SK-N-SH (cell line): ENCODE results near the gene WFIKKN1. TPM values are rescaled to one million over a fixed set of nuclear protein-coding genes. Genes with fewer than 3 reads are reported as not detected.

Experiments used
- CTCF ChIA-PET: fragments of 300-600, 350-600 bp; formaldehyde crosslinking; extraction: SDS; loops from one replicate; lab custom pipeline; 2021; lab: Yijun Ruan, JAX
- POLR2A ChIA-PET: fragments of 350-600 bp; sonication (Branson Sonifier 250); formaldehyde crosslinking; extraction: SDS; loops from one replicate; lab custom pipeline; 2020; ENCODE audit warnings: antibody characterized with exemption, inconsistent platforms; lab: Yijun Ruan, JAX
- DNase-seq: peaks from one replicate; pipeline ENCODE4 v3.0.0; 2012
- H2AFZ ChIP-seq: fragments of 200-600 bp; sonication (generic); 2 replicates; pipeline ENCODE4 v1.8.1; 2016; ENCODE audit warnings: antibody characterized with exemption, mild to moderate bottlenecking, low read depth
- H3F3A ChIP-seq: fragments of 200-600 bp; sonication (generic); replicated peaks from 2 replicates; pipeline ENCODE3; 2016; ENCODE audit warnings: antibody characterized with exemption, mild to moderate bottlenecking; ENCODE audit not compliant: insufficient read depth
- H3K27ac ChIP-seq, 2 experiments: fragments of 200-500 bp in 1 of 2; fragments of 200-600 bp in 1 of 2; sonication (Bioruptor generic) in 1 of 2; sonication (generic), shearing (Covaris generic) in 1 of 2; 2 replicates each; pipeline versions ENCODE4 v1.5.1 to v1.6.1; 2014 to 2016; ENCODE audit warnings: low read depth in 2 of 2, inconsistent platforms in 1 of 2, low read length in 1 of 2, mild to moderate bottlenecking in 1 of 2, mixed read lengths in 1 of 2
- H3K27me3 ChIP-seq: fragments of 200-600 bp; sonication (generic), shearing (Covaris generic); 2 replicates; pipeline ENCODE4 v1.6.1; 2016; ENCODE audit warnings: mixed run types; ENCODE audit not compliant: insufficient read depth
- H3K36me3 ChIP-seq, 2 experiments: fragments of 200-500 bp in 1 of 2; fragments of 200-600 bp in 1 of 2; sonication (Bioruptor generic) in 1 of 2; sonication (generic) in 1 of 2; replicated peaks in 1 of 2; 2 replicates each; pipeline versions ENCODE3 to v1.5.1; 2014 to 2016; ENCODE audit warnings: low read length in 1 of 2, mild to moderate bottlenecking in 1 of 2; ENCODE audit not compliant: insufficient read depth in 2 of 2, control insufficient read depth in 1 of 2
- H3K4me1 ChIP-seq, 2 experiments: fragments of 200-500 bp in 1 of 2; fragments of 200-600 bp in 1 of 2; sonication (Bioruptor generic) in 1 of 2; sonication (generic), shearing (Covaris generic) in 1 of 2; 2 replicates each; pipeline versions ENCODE4 v1.5.1 to v1.6.1; 2014 to 2016; ENCODE audit warnings: low read depth in 1 of 2, low read length in 1 of 2, mixed run types in 1 of 2; ENCODE audit not compliant: insufficient read depth in 2 of 2, control insufficient read depth in 1 of 2
- H3K4me2 ChIP-seq: fragments of 200-600 bp; sonication (generic), shearing (Covaris generic); 2 replicates; pipeline ENCODE4 v1.6.1; 2017; ENCODE audit warnings: mixed run types
- H3K4me3 ChIP-seq, 2 experiments: fragments of 200-500 bp in 1 of 2; fragments of 200-600 bp in 1 of 2; sonication (Bioruptor generic) in 1 of 2; sonication (generic), shearing (Covaris generic) in 1 of 2; 2 replicates each; pipeline versions ENCODE4 v1.5.1 to v1.8.1; 2014 to 2016; ENCODE audit warnings: low read depth in 2 of 2, inconsistent platforms in 1 of 2, low read length in 1 of 2, mild to moderate bottlenecking in 1 of 2, mixed read lengths in 1 of 2, moderate library complexity in 1 of 2
- H3K79me2 ChIP-seq: fragments of 200-600 bp; sonication (generic); 2 replicates; pipeline ENCODE4 v1.8.1; 2017; ENCODE audit warnings: mild to moderate bottlenecking; ENCODE audit not compliant: insufficient read depth
- H3K9ac ChIP-seq: fragments of 200-600 bp; sonication (generic); 2 replicates; pipeline ENCODE4 v1.6.1; 2017; ENCODE audit warnings: mixed run types
- H3K9me2 ChIP-seq: fragments of 200-600 bp; sonication (generic); 2 replicates; pipeline ENCODE4 v1.6.1; 2017; ENCODE audit warnings: mixed run types
- H3K9me3 ChIP-seq: fragments of 200-600 bp; sonication (generic); 2 replicates; pipeline ENCODE4 v1.6.1; 2017; ENCODE audit warnings: mixed run types, mild to moderate bottlenecking, moderate library complexity
- H4K20me1 ChIP-seq: fragments of 200-600 bp; sonication (generic); 2 replicates; pipeline ENCODE4 v1.6.1; 2017; ENCODE audit warnings: mild to moderate bottlenecking, mixed run types; ENCODE audit not compliant: insufficient read depth
- CHD2 ChIP-seq: fragments of 150-350 bp; IDR thresholded peaks from 2 replicates; pipeline ENCODE4 v1.6.1; 2018; ENCODE audit warnings: low read length; ENCODE audit not compliant: partially characterized antibody
- ELF1 ChIP-seq: IDR thresholded peaks from 2 replicates; pipeline ENCODE4 v1.4.0; 2012
- MEF2A ChIP-seq: IDR thresholded peaks from 2 replicates; pipeline ENCODE4 v1.4.0; 2012; ENCODE audit warnings: low read depth, borderline replicate concordance
- MXI1 ChIP-seq: IDR thresholded peaks from 2 replicates; pipeline ENCODE4 v1.6.1; 2012; ENCODE audit warnings: mild to moderate bottlenecking, low read depth, low read length, improper control_type of control experiment
- NRF1 ChIP-seq: IDR thresholded peaks from 2 replicates; pipeline ENCODE4 v1.6.1; 2012; ENCODE audit warnings: low read depth, mild to moderate bottlenecking, low read length
- RAD21 ChIP-seq: IDR thresholded peaks from 2 replicates; pipeline ENCODE4 v1.6.1; 2012; ENCODE audit warnings: mild to moderate bottlenecking, low read length
- RCOR1 ChIP-seq: fragments of 150-350 bp; IDR thresholded peaks from 2 replicates; pipeline ENCODE4 v1.6.1; 2017; ENCODE audit warnings: antibody characterized with exemption, low read length
- TCF12 ChIP-seq: IDR thresholded peaks from 2 replicates; pipeline ENCODE4 v1.4.0; 2012
- YY1 ChIP-seq: IDR thresholded peaks from 2 replicates; pipeline ENCODE4 v1.4.0; 2012; ENCODE audit warnings: low read depth, mild to moderate bottlenecking
- WGBS: methylation state at CpG from one replicate; pipeline ENCODE4 v1.1.6; 2017; ENCODE audit warnings: low lambda C conversion rate; 5-methylcytosine and 5-hydroxymethylcytosine counted together
- polyA plus RNA-seq, 3 experiments: library from polyadenylated mRNA; depleted of rRNA; stranded (reverse); fragments of >200 nt; gene quantifications; 2 replicates each; pipeline ENCODE4 v1.2.3, GENCODE V29; 2012
- TF ChIP-seq, protein P1 (sequence below): IDR thresholded peaks from 2 replicates; pipeline ENCODE4 v1.4.0; 2012; ENCODE audit warnings: low read depth, borderline replicate concordance
- TF ChIP-seq, protein P2 (sequence below): IDR thresholded peaks from 2 replicates; pipeline ENCODE4; 2012
- TF ChIP-seq, protein P3 (sequence below): IDR thresholded peaks from 2 replicates; pipeline ENCODE4 v1.4.0; 2012; ENCODE audit warnings: low read depth

The WFIKKN1 gene
- polyA plus RNA-seq, 1 of the 3 experiments (the other 2 are of a cell fraction): 0.16 TPM

DNA sequence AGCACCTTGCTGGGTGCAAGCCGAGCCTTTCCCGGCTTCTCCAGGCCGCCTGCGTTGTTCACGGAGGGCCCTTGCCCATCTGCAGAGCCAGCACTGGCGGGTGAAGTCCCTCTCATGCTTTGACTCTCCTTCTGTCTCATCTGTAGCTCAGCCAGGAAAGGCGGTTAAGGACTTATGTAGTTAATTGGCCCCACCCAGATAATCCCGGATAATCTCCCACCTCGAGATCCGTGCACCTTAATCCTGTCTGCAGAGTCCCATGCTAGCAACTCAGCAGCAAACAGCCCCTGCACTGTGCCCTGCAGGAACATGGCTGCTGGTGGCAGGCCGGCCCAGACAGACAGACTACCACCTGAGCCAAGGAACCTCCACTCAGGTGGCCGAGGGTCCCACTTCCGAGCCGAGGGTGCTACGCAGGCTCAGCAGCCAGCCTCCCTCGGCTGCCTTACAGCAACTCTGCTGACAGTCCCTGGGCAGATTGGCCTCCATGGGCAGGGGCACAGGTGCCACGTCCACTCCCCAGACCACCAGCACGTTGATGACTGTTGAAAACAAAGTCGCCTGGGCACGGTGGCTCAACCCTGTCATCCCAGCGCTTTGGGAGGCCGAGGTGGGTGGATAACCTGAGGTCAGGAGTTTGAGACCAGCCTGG lies 24.0 kb upstream of the WFIKKN1 start:
- TF ChIP-seq ELF1: no peak
- TF ChIP-seq TCF12: no peak
- TF ChIP-seq MEF2A: no peak
- TF ChIP-seq MXI1: no peak
- TF ChIP-seq RAD21: no peak
- TF ChIP-seq, protein P1, sequence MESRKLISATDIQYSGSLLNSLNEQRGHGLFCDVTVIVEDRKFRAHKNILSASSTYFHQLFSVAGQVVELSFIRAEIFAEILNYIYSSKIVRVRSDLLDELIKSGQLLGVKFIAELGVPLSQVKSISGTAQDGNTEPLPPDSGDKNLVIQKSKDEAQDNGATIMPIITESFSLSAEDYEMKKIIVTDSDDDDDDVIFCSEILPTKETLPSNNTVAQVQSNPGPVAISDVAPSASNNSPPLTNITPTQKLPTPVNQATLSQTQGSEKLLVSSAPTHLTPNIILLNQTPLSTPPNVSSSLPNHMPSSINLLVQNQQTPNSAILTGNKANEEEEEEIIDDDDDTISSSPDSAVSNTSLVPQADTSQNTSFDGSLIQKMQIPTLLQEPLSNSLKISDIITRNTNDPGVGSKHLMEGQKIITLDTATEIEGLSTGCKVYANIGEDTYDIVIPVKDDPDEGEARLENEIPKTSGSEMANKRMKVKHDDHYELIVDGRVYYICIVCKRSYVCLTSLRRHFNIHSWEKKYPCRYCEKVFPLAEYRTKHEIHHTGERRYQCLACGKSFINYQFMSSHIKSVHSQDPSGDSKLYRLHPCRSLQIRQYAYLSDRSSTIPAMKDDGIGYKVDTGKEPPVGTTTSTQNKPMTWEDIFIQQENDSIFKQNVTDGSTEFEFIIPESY: no peak
- no peak for TF ChIP-seq YY1
- TF ChIP-seq, protein P2, sequence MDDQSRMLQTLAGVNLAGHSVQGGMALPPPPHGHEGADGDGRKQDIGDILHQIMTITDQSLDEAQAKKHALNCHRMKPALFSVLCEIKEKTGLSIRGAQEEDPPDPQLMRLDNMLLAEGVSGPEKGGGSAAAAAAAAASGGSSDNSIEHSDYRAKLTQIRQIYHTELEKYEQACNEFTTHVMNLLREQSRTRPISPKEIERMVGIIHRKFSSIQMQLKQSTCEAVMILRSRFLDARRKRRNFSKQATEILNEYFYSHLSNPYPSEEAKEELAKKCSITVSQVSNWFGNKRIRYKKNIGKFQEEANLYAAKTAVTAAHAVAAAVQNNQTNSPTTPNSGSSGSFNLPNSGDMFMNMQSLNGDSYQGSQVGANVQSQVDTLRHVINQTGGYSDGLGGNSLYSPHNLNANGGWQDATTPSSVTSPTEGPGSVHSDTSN: no peak
- TF ChIP-seq, all 33 proteins: peak for 0
- Histone ChIP-seq H3K4me2 (no peak overlapping the region), H3F3A (no peaks in the 10 kb centered on the region), H3K9ac (no peak overlapping the region), H3K36me3 (peaks cover 0 to 11% of the 10 kb centered on the region in 2 experiments), H3K27ac (no peak overlapping the region), H3K79me2 (peaks cover 42% of the 10 kb centered on the region), H3K9me2 (no peaks in the 10 kb centered on the region), H3K27me3 (no peaks in the 10 kb centered on the region), H3K4me1 (no peaks in the 10 kb centered on the region; a peak in 1 of 4 replicates), H3K9me3 (no peaks in the 10 kb centered on the region), H4K20me1 (peaks cover 6% of the 10 kb centered on the region; the same call in 1 of the 2 replicates), H2AFZ (no peak overlapping the region), H3K4me3 (no peak overlapping the region)
- ChIA-PET CTCF (no interaction called here), POLR2A (no interaction called here)
- DNase-seq: no peak
- 99% methylated on average over 9 of the region's 22 CpGs for WGBS

DNA sequence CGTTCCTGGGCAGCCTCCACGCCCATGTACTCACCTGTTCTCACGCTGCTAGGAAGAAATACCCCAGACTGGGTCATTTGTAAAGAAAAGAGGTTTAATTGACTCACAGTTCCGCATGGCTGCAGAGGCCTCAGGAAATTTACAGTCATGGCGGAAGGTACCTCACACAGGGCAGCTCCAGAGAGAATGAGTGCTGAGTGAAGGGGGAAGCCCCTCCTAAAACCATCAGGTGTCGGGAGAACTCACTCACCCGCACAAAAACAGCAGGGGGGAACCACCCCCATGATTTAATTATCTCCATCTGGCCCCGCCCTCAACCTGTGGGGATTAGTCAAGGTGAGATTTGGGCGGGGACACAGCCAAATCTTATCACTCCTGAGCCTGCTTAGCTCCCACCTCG lies 22.8 kb upstream of the WFIKKN1 start:
- H3K36me3 ChIP-seq: peaks cover 0 to 9% of the 10 kb centered on the region in 2 experiments
- H3K9ac ChIP-seq: no peak overlapping the region
- H3K4me2 ChIP-seq: no peak overlapping the region
- H4K20me1 ChIP-seq: peaks cover 6% of the 10 kb centered on the region; the same call in 1 of the 2 replicates
- H3F3A ChIP-seq: no peaks in the 10 kb centered on the region
- no peak for DNase-seq
- no peak overlapping the region for H2AFZ ChIP-seq
- WGBS: 94% methylated on average over 8 of the region's 10 CpGs
- no peaks in the 10 kb centered on the region for H3K9me2 ChIP-seq
- ChIA-PET CTCF (no interaction called here), POLR2A (no interaction called here)
- no peaks in the 10 kb centered on the region for H3K9me3 ChIP-seq
- no peaks in the 10 kb centered on the region; a peak in 1 of 4 replicates for H3K4me1 ChIP-seq
- H3K27ac ChIP-seq: no peak overlapping the region
- no peak for TF ChIP-seq MXI1
- TF ChIP-seq CHD2: no peak
- TF ChIP-seq NRF1: no peak
- TF ChIP-seq RCOR1: no peak
- TF ChIP-seq, protein P3, sequence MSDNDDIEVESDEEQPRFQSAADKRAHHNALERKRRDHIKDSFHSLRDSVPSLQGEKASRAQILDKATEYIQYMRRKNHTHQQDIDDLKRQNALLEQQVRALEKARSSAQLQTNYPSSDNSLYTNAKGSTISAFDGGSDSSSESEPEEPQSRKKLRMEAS: no peak
- TF ChIP-seq, all 33 proteins: peak for 0
- Histone ChIP-seq H3K4me3 (no peak overlapping the region), H3K79me2 (peaks cover 30% of the 10 kb centered on the region), H3K27me3 (no peaks in the 10 kb centered on the region)
